NT2/D1 (cell line): ENCODE results near the gene IL1RAP.

ENCODE experiments used
- YY1 ChIP-seq: IDR thresholded peaks from 2 replicates; pipeline ENCODE4 v1.6.1; 2011; ENCODE audit not compliant: insufficient read length, insufficient read depth
- ZNF274 ChIP-seq: IDR thresholded peaks from 2 replicates; pipeline ENCODE4 v1.6.1; 2011; ENCODE audit warnings: mild to moderate bottlenecking, low read depth, low read length

- no peak for TF ChIP-seq YY1
- no peak for TF ChIP-seq ZNF274
These were observed 105.9 kb downstream of the IL1RAP start for GRCh38 chr3:190619761-190620160.
